Neural cell (in vitro differentiated cells): ENCODE measurements around the gene SLC6A8. TPM values are rescaled to one million over a fixed set of nuclear protein-coding genes. Genes with fewer than 3 reads are reported as not detected.

Experiments used
- H2AFZ ChIP-seq: fragments of 200-600, 300-800 bp; sonication (generic), shearing (Covaris generic); 2 replicates; pipeline ENCODE4 v1.6.0; 2014; ENCODE audit warnings: low read depth, mild to moderate bottlenecking, antibody characterized with exemption, low read length, moderate library complexity
- H3F3A ChIP-seq: fragments of 200-600 bp; shearing (Covaris generic); 2 replicates; pipeline ENCODE4 v1.6.1; 2016; ENCODE audit warnings: mild to moderate bottlenecking, moderate library complexity, mixed read lengths, antibody characterized with exemption, low read length; ENCODE audit not compliant: insufficient read depth, poor library complexity, severe bottlenecking
- H3K27ac ChIP-seq: fragments of 200-600, 300-800 bp; sonication (generic), shearing (Covaris generic); 2 replicates; pipeline ENCODE4 v1.5.1; 2014; ENCODE audit warnings: mild to moderate bottlenecking, low read length, moderate library complexity
- H3K27me3 ChIP-seq: fragments of 300-800, 200-600 bp; sonication (generic), shearing (Covaris generic); 2 replicates; pipeline ENCODE4 v1.6.0; 2014; ENCODE audit warnings: mild to moderate bottlenecking, low read depth, low read length, moderate library complexity; ENCODE audit not compliant: insufficient read depth
- H3K36me3 ChIP-seq: fragments of 300-800, 200-600 bp; sonication (generic), shearing (Covaris generic); 2 replicates; pipeline ENCODE4 v1.5.1; 2014; ENCODE audit warnings: mild to moderate bottlenecking, antibody characterized with exemption, low read length, moderate library complexity; ENCODE audit not compliant: insufficient read depth
- H3K4me2 ChIP-seq: fragments of 300-800, 200-600 bp; sonication (generic), shearing (Covaris generic); 2 replicates; pipeline ENCODE4 v1.6.0; 2014; ENCODE audit warnings: mild to moderate bottlenecking, low read length
- H3K4me3 ChIP-seq: fragments of 300-800, 200-600 bp; sonication (generic), shearing (Covaris generic); 2 replicates; pipeline ENCODE4 v1.5.1; 2014; ENCODE audit warnings: mild to moderate bottlenecking, low read length, moderate library complexity
- H3K79me2 ChIP-seq: fragments of 200-600 bp; shearing (Covaris generic); replicated peaks from 2 replicates; pipeline ENCODE4 v1.6.0; 2014; ENCODE audit warnings: mild to moderate bottlenecking, low read length, moderate library complexity; ENCODE audit not compliant: insufficient read depth
- H3K9ac ChIP-seq: fragments of 300-800, 200-600 bp; sonication (generic), shearing (Covaris generic); 2 replicates; pipeline ENCODE4 v1.6.1; 2016; ENCODE audit warnings: mild to moderate bottlenecking, low read length, mixed read lengths
- H3K9me2 ChIP-seq: fragments of 200-600 bp; shearing (Covaris generic); 2 replicates; pipeline ENCODE4 v1.6.1; 2016; ENCODE audit warnings: mild to moderate bottlenecking, low read length, mixed read lengths; ENCODE audit not compliant: insufficient read depth
- H3K9me3 ChIP-seq: fragments of 200-600, 300-800 bp; sonication (generic), shearing (Covaris generic); 2 replicates; pipeline ENCODE4 v1.6.1; 2016; ENCODE audit warnings: mild to moderate bottlenecking, mixed run types, low read length, moderate library complexity, mixed read lengths
- H4K20me1 ChIP-seq: fragments of 200-600 bp; shearing (Covaris generic); 2 replicates; pipeline ENCODE4 v1.6.1; 2016; ENCODE audit warnings: mild to moderate bottlenecking, mixed run types; ENCODE audit not compliant: insufficient read depth
- EZH2 ChIP-seq: fragments of 200-600, 300-800 bp; shearing (Covaris generic), sonication (generic); IDR thresholded peaks from 2 replicates; pipeline ENCODE4 v1.6.1; 2014; ENCODE audit warnings: antibody characterized with exemption, low read length, borderline replicate concordance, mild to moderate bottlenecking; ENCODE audit not compliant: insufficient read depth, poor library complexity, severe bottlenecking
- MXI1 ChIP-seq: fragments of 450-650 bp; conservative IDR thresholded peaks from 2 replicates; pipeline ENCODE4 v1.6.1; 2014; ENCODE audit warnings: antibody characterized with exemption, mild to moderate bottlenecking; ENCODE audit not compliant: poor library complexity, severe bottlenecking
- POLR2AphosphoS5 ChIP-seq: IDR thresholded peaks from 2 replicates; pipeline ENCODE4 v1.6.1; 2012
- RAD21 ChIP-seq: fragments of 450-650 bp; conservative IDR thresholded peaks from 2 replicates; pipeline ENCODE4 v1.6.1; 2014; ENCODE audit warnings: antibody characterized with exemption, mild to moderate bottlenecking, moderate library complexity
- SMC3 ChIP-seq: fragments of 450-650 bp; conservative IDR thresholded peaks from 2 replicates; pipeline ENCODE4 v1.6.1; 2014; ENCODE audit warnings: antibody characterized with exemption, mild to moderate bottlenecking, moderate library complexity; ENCODE audit not compliant: poor library complexity
- TAF1 ChIP-seq: IDR thresholded peaks from 2 replicates; pipeline ENCODE4 v1.6.1; 2012; ENCODE audit warnings: low read depth
- polyA plus RNA-seq: library from polyadenylated mRNA; depleted of rRNA; stranded (reverse); fragments of >200 nt; gene quantifications from 2 replicates; pipeline ENCODE4 v1.2.3, GENCODE V29; 2014
- TF ChIP-seq, protein P1 (sequence below): fragments of 450-650 bp; IDR thresholded peaks from 2 replicates; pipeline ENCODE4 v1.5.1; 2014; ENCODE audit warnings: antibody characterized with exemption, mild to moderate bottlenecking, moderate library complexity; ENCODE audit not compliant: poor library complexity, severe bottlenecking
- TF ChIP-seq, protein P2 (sequence below): IDR thresholded peaks from 2 replicates; pipeline ENCODE4 v1.6.1; 2012; ENCODE audit warnings: borderline replicate concordance

SLC6A8 gene
- polyA plus RNA-seq, 1 donor from 2014 or later = 36.4 TPM

DNA sequence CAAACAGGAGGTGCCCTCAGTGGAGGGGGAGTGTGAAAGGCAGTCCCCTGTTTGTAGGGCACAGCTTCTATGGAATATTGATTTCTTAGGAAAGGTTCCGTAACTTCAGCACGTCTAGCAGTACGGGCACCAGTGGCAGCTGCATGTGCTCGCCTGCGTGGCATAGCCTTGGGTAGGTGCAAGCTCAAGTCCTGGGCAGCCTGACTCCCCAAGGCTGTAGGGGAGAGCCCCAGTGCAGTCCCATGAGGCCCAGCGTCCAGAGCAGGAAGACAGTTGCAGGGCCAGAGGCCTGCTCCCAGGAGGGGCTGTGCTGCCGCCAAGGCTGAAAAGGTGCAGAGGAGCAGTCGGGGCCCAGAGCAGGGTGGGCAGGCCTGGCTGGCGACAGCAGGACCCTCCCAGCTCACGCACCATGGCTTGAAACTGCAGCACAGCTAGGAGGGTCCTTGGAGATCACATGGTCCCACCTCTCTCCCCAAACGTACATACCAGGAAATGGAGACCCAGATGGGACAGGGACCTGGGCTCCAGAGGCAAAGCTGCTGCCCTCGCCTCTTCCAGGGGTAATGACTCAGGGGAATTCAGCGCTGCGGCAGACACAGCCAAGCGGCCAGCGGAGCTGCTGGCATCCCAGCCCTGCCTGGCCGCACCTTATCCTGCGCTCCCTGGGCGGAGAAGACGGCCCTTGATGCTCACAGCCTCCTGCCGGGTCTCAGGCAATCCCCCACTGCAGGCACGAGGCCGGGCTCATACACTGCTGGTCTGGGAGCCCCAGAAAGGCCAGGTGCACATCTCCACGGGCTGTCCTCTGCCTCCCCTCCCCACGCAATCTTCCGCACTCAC is 46.8 kb upstream of the SLC6A8 start:
- H3K9me3 ChIP-seq = no peaks in the 10 kb centered on the region
- H3K4me3 ChIP-seq = no peak overlapping the region
- no peaks in the 10 kb centered on the region for H3F3A ChIP-seq
- no peaks in the 10 kb centered on the region for H4K20me1 ChIP-seq
- no peaks in the 10 kb centered on the region for H3K79me2 ChIP-seq
- no peak overlapping the region for H3K27ac ChIP-seq
- no peak overlapping the region for H3K9ac ChIP-seq
- TF ChIP-seq, protein P1, sequence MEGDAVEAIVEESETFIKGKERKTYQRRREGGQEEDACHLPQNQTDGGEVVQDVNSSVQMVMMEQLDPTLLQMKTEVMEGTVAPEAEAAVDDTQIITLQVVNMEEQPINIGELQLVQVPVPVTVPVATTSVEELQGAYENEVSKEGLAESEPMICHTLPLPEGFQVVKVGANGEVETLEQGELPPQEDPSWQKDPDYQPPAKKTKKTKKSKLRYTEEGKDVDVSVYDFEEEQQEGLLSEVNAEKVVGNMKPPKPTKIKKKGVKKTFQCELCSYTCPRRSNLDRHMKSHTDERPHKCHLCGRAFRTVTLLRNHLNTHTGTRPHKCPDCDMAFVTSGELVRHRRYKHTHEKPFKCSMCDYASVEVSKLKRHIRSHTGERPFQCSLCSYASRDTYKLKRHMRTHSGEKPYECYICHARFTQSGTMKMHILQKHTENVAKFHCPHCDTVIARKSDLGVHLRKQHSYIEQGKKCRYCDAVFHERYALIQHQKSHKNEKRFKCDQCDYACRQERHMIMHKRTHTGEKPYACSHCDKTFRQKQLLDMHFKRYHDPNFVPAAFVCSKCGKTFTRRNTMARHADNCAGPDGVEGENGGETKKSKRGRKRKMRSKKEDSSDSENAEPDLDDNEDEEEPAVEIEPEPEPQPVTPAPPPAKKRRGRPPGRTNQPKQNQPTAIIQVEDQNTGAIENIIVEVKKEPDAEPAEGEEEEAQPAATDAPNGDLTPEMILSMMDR = no peak
- TF ChIP-seq SMC3 (no peak), EZH2 (no peak), TAF1 (no peak)
- TF ChIP-seq, protein P2, sequence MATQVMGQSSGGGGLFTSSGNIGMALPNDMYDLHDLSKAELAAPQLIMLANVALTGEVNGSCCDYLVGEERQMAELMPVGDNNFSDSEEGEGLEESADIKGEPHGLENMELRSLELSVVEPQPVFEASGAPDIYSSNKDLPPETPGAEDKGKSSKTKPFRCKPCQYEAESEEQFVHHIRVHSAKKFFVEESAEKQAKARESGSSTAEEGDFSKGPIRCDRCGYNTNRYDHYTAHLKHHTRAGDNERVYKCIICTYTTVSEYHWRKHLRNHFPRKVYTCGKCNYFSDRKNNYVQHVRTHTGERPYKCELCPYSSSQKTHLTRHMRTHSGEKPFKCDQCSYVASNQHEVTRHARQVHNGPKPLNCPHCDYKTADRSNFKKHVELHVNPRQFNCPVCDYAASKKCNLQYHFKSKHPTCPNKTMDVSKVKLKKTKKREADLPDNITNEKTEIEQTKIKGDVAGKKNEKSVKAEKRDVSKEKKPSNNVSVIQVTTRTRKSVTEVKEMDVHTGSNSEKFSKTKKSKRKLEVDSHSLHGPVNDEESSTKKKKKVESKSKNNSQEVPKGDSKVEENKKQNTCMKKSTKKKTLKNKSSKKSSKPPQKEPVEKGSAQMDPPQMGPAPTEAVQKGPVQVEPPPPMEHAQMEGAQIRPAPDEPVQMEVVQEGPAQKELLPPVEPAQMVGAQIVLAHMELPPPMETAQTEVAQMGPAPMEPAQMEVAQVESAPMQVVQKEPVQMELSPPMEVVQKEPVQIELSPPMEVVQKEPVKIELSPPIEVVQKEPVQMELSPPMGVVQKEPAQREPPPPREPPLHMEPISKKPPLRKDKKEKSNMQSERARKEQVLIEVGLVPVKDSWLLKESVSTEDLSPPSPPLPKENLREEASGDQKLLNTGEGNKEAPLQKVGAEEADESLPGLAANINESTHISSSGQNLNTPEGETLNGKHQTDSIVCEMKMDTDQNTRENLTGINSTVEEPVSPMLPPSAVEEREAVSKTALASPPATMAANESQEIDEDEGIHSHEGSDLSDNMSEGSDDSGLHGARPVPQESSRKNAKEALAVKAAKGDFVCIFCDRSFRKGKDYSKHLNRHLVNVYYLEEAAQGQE = no peak
- H3K27me3 ChIP-seq = peaks cover 32% of the 10 kb centered on the region
- no peak overlapping the region for H3K4me2 ChIP-seq
- no peak overlapping the region for H2AFZ ChIP-seq
- H3K36me3 ChIP-seq = no peaks in the 10 kb centered on the region
- no peaks in the 10 kb centered on the region for H3K9me2 ChIP-seq

DNA sequence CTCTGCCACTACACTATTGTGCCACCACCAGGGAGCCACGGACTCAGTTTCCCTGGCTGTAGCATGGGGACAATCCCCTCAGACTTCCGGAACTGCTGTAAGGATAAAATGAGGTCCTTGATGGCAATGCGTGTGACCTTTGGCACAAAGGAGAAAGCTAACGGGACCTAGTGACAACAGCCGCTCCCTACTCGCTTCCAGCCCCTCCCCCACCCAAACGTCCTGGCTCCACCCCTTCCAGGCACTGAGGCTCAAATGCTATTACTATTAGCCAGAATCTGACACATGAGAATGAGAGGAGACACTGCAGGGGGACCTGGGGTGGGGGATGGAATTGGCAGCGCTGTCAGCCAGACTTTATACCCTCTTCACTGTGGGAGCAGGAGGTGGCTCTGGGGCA is 46.1 kb upstream of the SLC6A8 start:
- Histone ChIP-seq H3K9me2 (no peaks in the 10 kb centered on the region), H3K4me2 (no peak overlapping the region), H2AFZ (no peak overlapping the region), H3K4me3 (peak overlapping the region; percentile 68), H3K27me3 (peaks cover 39% of the 10 kb centered on the region), H3F3A (no peaks in the 10 kb centered on the region), H3K9me3 (no peaks in the 10 kb centered on the region), H3K36me3 (no peaks in the 10 kb centered on the region), H3K9ac (no peak overlapping the region), H3K27ac (no peak overlapping the region), H3K79me2 (no peaks in the 10 kb centered on the region), H4K20me1 (no peaks in the 10 kb centered on the region)
- TF ChIP-seq TAF1 = no peak
- TF ChIP-seq POLR2AphosphoS5 = no peak

DNA sequence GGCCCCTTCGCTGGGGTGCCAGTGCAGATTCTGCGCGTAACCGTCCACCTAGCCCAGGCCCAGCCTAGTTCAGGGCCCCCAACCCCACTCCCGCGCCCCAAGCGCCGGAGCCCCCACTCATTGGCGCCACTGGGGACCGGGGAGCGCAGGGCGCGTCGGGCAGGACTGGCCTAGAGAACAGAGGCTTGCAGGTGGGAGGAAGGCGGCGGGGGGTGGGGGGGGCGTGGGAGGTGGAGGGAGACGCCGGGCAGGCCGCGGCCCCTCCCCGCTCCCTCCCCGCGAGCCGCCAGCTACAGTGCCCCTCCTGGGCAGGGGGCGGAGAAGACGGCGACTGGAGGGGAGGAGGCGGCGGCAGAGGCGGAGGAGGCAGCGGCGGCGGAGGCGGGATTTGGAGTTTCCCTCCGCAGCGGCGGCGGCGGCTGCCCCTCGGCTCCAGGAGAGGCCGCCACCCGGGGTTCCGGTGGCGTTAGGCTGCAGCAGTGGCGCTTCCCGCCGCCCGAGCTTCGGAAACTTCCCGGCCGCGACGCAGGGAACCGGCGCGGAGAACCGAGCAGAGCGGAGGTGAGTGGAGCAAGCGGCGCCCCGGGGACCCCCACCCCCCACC is 45.6 kb upstream of the SLC6A8 start:
- Histone ChIP-seq H3K9me3 (no peaks in the 10 kb centered on the region), H3K9me2 (no peaks in the 10 kb centered on the region), H3K9ac (no peak overlapping the region), H3K36me3 (no peaks in the 10 kb centered on the region), H2AFZ (no peak overlapping the region), H3F3A (no peaks in the 10 kb centered on the region), H4K20me1 (no peaks in the 10 kb centered on the region), H3K27ac (no peak overlapping the region), H3K27me3 (peaks cover 43% of the 10 kb centered on the region), H3K4me3 (peak overlapping the region; percentile 68), H3K4me2 (no peak overlapping the region), H3K79me2 (no peaks in the 10 kb centered on the region)
- TF ChIP-seq EZH2 (no peak), RAD21 (no peak), MXI1 (no peak), SMC3 (no peak), TAF1 (no peak), POLR2AphosphoS5 (no peak)
